HG03045 (cell line): Measurements from ENCODE around the gene ZNF615.
A peak's percentile ranks its signal among the peaks of the same experiment; 100 is the strongest.
"Not testable (repeated sequence)": the region's sequence is repeated elsewhere in the genome, so short reads cannot be mapped to it uniquely, and the experiment has no call there.

Experiments used
- ATAC-seq: cut with Tn5 transposase; IDR thresholded peaks from one replicate; pipeline ENCODE4 v1.9.1; 2021; ENCODE audit warnings: mild to moderate bottlenecking, moderate library complexity; ENCODE audit not compliant: unreplicated experiment

ZNF615 gene

DNA sequence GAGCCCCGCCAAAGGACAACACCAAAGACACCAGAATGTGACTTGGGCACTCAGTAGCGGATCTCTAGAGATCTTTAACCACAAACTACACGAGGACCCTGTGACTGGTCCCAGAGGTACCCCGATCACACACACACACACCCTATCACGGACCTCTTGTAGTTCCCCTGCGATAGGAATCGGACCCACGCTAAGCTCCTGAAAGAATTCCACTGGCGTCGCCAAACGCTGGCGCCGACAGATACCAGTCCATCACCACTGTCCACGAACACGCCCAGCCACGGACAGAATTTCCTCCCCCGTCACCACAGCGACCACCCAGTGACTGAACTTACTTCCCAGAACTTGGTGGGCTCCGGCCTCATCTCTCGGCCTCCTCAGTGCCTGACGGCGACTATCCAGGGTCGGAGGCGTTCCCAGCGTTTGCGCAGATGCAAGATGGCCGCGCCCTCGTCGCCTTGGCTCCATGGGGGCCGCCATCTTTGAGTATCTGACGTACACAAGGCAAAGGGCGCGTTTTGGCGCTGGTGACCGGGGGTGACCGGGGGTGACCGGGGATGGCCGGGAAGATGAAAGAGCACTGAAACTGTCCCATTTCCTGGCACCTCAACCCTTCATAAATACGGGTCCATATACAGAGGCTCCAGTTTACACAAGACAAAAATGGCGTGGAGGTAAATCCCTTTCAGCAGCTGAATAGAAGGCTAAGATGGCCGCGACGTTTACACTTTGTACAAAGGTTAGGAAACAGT lies at the start of gene ZNF615:
Gene ZNF615, minus strand, starts transcription at position 406 of the 752 bp plus-strand sequence. CDS start 4,500 bp downstream, outside the sequence.
- peak; percentile 87 for ATAC-seq

- ATAC-seq, result not testable (repeated sequence)
Measured at GRCh38 chr19:52056480-52056879, 48.5 kb upstream of the ZNF615 start.

DNA sequence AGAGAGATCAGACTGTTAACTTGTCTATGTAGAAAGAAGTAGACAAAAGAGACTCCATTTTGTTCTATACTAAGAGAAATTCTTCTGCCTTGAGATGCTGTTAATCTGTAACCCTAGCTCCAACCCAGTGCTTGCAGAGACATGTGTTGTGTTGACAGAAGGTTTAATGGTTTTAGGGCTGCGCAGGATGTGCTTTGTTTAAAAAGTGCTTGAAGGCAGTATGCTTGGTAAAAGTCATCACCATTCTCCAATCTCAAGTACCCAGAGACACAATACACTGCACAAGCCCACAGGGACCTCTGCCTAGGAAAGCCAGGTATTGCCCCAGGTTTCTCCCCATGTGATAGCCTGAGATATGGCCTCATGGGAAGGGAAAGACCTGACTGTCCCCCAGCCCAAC lies 43.7 kb upstream of the ZNF615 start:
- ATAC-seq, result not testable (repeated sequence)

GRCh38 chr19:52048555-52049501 lies 40.8 kb upstream of the ZNF615 start, which contains the start of gene ZNF432:
Gene ZNF432, minus strand, starts transcription at chr19:52048838. Its CDS starts 1,970 bp downstream, at chr19:52046868.
- peak; percentile 92 for ATAC-seq

GRCh38 chr19:52039169-52039568 lies 31.2 kb upstream of the ZNF615 start:
- ATAC-seq, result no peak

DNA sequence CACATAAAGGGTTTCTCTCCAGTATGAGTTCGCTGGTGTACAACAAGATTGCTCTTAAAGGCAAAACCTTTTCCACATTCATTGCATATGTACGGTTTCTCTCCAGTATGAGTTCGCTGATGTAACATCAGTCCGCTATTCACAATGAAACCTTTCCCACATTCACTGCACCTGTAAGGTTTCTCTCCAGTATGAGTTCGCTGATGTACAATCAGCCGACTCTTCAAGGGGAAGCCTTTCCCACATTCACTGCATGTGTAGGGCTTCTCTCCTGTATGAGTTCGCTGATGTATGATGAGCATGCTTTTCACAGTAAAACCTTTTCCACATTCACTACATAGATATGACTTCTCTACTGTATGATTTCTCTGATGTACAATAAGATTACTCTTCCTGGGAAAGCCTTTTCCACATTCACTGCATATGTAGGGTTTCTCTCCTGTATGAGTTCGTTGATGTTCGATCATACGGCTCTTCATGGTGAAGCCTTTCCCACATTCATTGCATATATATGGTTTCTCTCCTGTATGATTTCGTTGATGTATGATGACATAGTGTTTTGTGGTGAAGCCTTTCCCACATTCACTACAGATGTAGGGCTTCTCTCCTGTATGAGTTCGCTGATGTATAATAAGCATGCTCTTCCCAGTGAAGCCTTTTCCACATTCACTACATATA lies 26.2 kb upstream of the ZNF615 start:
- no peak for ATAC-seq

GRCh38 chr19:52028780-52029123 lies 20.7 kb upstream of the ZNF615 start:
- no peak for ATAC-seq

DNA sequence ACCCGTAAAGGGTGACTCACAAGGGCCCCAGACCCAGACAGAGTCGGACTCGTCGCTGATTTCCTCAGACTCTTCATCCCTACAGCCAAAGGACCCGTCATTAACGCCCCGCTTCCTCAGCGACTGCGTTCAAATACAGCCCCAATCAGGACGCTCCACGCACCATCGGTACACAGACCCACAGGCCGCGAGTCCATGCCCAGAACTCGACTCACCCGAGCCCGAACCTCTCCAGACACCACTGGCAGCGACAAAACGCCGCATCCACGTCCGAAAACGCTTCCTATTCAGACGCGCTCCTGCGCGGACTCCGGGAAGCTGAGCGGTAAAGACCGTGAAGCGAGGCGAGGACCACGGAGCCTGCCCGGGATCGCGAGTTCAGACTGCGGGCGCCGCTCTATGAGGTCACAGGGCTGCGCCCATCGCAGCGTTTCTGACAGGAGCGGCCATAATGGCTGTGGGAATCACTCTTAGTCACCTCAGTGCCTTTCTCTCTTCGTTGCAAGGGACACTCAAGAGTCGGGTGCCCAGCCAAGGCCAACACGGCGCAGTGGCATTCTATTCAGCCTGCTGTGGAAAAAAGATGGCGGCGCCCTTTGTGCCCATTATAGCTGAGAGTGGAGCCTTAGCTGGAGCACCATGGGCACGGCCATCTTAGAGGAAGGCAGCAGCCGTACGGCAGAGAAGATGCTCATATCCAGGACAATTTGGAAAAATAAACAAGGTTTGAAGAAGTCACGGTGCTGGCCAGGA lies 20.2 kb upstream of the ZNF615 start, which contains the start of gene ZNF614:
Gene ZNF614, minus strand, starts transcription at position 353 of the 753 bp plus-strand sequence. CDS start 2,634 bp downstream, outside the sequence.
- ATAC-seq, result peak; percentile 84

- not testable (repeated sequence) for ATAC-seq
Measured at GRCh38 chr19:52026255-52026990, 18.4 kb upstream of the ZNF615 start.

DNA sequence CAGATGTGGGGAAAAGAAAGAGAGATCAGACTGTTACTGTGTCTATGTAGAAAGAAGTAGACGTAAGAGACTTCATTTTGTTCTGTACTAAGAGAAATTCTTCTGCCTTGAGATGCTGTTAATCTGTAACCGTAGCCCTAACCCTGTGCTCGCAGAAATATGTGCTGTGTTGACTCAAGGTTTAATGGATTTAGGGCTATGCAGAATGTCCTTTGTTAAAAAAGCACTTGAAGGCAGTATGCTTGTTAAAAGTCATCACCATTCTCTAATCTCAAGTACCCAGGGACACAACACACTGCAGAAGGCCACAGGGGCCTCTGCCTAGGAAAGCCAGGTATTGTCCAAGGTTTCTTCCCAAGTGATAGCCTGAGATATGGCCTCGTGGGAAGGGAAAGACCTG lies 16.5 kb upstream of the ZNF615 start:
- ATAC-seq, result not testable (repeated sequence)

GRCh38 chr19:52022193-52022592 lies 14.2 kb upstream of the ZNF615 start:
- no peak for ATAC-seq

DNA sequence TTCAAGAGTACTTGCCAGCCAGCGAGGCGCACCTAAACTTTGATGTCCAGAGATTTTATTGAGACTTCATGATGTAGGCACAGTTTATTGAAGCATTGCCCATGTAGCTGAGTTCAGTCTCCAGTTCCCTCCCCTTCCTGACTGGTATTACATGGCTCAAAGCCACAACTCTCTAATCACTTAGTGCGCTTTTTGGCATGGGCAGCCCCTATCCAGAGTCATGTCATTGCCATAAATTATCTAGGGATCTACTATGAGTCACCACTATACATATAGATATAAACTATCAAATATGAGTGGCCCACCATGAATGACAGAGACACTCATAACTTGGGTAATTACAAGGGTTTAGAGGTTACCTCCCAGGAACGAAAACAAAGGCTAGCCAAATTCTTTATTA lies 12.5 kb upstream of the ZNF615 start:
- ATAC-seq, result no peak

GRCh38 chr19:52010674-52011073 lies 2.7 kb upstream of the ZNF615 start:
- ATAC-seq, result no peak

GRCh38 chr19:52007451-52007805 lies 583 bp downstream of the ZNF615 start:
- no peak for ATAC-seq

GRCh38 chr19:51994048-51994644 lies 13.9 kb downstream of the ZNF615 start:
- ATAC-seq, result no peak

- no peak for ATAC-seq
Measured at GRCh38 chr19:51993422-51993821, 14.6 kb downstream of the ZNF615 start.

DNA sequence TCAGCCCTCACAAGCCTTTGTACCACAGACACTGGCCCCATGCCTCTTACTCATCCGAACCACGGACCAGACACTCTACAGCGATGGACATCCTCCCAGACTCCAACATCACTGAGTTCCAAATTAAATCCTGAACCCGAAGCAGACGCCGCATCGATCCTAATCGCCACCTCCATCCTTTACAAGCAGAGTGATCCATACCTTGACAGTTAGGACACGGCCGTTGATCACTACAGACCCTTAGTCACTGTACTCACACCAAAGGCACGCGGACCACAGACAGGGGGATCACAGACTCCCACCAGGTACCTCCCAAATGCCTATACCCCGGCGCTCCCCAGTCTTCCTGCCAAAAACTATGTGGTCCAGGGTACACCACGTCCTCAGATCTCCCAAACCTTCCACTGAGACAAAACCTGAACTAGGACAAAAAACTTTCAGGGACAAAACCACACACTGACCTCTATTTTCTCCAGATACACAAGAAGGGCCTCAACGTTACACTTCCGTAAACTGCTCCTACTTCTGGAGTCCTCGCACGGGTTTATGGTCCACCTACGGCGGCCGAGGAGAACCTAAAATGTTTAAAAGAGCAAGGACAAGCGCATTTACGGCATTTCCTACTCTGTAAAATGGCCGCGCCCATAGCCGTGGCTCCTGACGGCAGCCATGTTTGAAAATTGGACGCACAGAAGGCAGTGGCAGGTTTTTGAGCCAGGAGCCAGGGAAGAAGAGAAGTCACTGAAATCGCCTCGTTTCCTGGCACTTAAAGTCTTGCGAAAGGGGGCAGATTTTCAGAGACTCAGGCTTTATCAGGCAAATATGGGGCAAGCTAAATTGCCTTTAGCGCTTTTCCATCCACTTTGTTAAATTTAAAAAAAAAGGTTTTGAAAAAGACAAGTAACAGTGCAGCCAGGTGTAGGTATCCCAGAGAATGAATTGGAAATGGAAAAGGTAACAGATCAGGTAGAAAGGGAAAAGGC lies 21.4 kb downstream of the ZNF615 start, which contains the start of gene ZNF350:
Gene ZNF350, minus strand, starts transcription at position 532 of the 983 bp plus-strand sequence. CDS start 12,480 bp downstream, outside the sequence.
- ATAC-seq, result peak; percentile 70

DNA sequence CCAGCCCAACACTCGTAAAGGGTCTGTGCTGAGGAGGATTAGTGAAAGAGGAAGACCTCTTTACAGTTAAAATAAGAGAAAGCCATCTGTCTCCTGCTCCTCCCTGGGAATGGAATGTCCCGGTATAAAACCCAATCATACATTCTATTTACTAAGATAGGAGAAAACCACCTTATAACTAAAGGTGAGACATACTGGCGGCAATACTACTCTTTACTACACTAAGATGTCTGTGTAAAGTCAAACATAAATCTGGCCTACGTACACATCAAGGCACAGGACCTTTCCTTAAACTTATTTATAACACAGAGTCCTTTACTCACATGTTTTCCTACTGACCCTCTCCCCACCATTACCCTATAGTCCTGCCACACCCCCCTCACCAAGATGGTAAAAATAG lies 24.6 kb downstream of the ZNF615 start:
- ATAC-seq, result no peak
